Measurements from ENCODE around the gene TFAM. TPM values are rescaled to one million over a fixed set of nuclear protein-coding genes. Genes with fewer than 3 reads are reported as not detected.

Gene TFAM
- total RNA-seq, 1 donor, result 18.8 TPM

DNA sequence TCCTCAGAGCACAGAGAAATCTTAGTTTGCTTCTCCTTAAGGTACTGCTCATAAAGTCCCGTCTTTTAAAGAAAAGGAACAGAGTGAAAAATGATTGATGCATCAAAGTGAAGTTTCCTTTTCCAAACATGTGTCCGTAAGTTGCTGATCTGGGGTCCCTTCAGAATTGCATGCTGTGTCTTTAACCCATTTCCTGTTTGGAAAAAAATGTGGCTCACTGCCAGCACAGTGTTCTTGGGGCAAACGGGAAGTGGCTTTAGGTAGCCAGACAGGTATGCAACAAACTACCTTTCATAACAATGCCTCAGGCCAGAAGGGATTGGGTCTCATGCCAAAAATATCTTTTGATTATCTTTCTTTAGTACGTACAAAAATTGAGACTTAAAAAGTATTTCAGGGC lies 50.9 kb downstream of the TFAM start:
- Histone ChIP-seq H3K79me2 (ENCODE audit: insufficient read depth, low read length) (no peaks in the 10 kb centered on the region), H3K9me3 (ENCODE audit: low read depth, low read length) (peaks cover 3% of the 10 kb centered on the region), H3K27me3 (ENCODE audit: insufficient read depth, low read length) (no peaks in the 10 kb centered on the region), H3K27ac (ENCODE audit: low read depth, low read length) (peak overlapping the region; percentile 97), H4K20me1 (ENCODE audit: insufficient read depth, low read length) (no peaks in the 10 kb centered on the region), H3K36me3 (ENCODE audit: insufficient read depth, low read length) (no peaks in the 10 kb centered on the region), H3K4me3 (ENCODE audit: insufficient read depth, low read length) (no peak overlapping the region), H3K4me2 (ENCODE audit: insufficient read depth, low read length) (peak overlapping the region; percentile 61), H3K4me1 (ENCODE audit: insufficient read depth, low read length) (peaks cover 48% of the 10 kb centered on the region), H2AFZ (ENCODE audit: low read length) (no peak overlapping the region)
- TF ChIP-seq, protein P1, sequence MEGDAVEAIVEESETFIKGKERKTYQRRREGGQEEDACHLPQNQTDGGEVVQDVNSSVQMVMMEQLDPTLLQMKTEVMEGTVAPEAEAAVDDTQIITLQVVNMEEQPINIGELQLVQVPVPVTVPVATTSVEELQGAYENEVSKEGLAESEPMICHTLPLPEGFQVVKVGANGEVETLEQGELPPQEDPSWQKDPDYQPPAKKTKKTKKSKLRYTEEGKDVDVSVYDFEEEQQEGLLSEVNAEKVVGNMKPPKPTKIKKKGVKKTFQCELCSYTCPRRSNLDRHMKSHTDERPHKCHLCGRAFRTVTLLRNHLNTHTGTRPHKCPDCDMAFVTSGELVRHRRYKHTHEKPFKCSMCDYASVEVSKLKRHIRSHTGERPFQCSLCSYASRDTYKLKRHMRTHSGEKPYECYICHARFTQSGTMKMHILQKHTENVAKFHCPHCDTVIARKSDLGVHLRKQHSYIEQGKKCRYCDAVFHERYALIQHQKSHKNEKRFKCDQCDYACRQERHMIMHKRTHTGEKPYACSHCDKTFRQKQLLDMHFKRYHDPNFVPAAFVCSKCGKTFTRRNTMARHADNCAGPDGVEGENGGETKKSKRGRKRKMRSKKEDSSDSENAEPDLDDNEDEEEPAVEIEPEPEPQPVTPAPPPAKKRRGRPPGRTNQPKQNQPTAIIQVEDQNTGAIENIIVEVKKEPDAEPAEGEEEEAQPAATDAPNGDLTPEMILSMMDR (IDR thresholded peaks at IDR 0.05; ENCODE audit: extremely low read depth, low read depth, low read length), result no peak
- no peak for DNase-seq (ENCODE audit: insufficient read length, low spot score, missing footprints)

DNA sequence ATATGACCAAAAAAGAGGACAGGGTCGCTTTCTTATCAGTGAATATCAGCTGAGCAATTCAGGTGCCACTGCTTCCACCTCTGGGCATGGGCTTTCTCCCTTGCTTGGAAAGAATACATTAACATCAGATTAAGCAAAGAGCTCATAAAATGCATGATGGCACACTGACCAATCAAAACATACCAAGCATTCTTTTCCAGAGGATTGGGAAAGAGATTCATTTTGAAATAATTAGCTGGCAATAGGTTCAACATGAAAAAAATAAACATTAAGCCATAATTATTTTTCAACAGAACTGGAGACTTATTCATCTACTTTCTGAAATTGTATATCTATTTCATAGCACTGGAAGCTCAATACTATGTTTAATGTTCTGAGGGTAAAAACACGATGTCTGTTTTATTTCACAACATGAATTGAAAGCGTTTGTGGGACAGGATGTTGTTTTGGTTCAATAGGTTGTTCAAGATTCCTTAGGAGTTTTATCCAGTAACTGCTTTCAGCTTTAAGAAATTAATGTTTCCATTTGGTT lies 53.2 kb downstream of the TFAM start:
- H3K4me1 ChIP-seq (ENCODE audit: insufficient read depth, low read length), result peaks cover 48% of the 10 kb centered on the region
- no peak overlapping the region for H2AFZ ChIP-seq (ENCODE audit: low read length)
- no peaks in the 10 kb centered on the region for H4K20me1 ChIP-seq (ENCODE audit: insufficient read depth, low read length)
- no peak for DNase-seq (ENCODE audit: insufficient read length, low spot score, missing footprints)
- peaks cover 3% of the 10 kb centered on the region for H3K9me3 ChIP-seq (ENCODE audit: low read depth, low read length)
- H3K36me3 ChIP-seq (ENCODE audit: insufficient read depth, low read length), result no peaks in the 10 kb centered on the region
- peak overlapping the region; percentile 22 for H3K4me3 ChIP-seq (ENCODE audit: insufficient read depth, low read length)
- no peaks in the 10 kb centered on the region for H3K79me2 ChIP-seq (ENCODE audit: insufficient read depth, low read length)
- TF ChIP-seq, protein P1 (IDR thresholded peaks at IDR 0.05; ENCODE audit: extremely low read depth, low read depth, low read length), result no peak
- no peaks in the 10 kb centered on the region for H3K27me3 ChIP-seq (ENCODE audit: insufficient read depth, low read length)
- H3K4me2 ChIP-seq (ENCODE audit: insufficient read depth, low read length), result peak overlapping the region; percentile 59
- peak overlapping the region; percentile 58 for H3K27ac ChIP-seq (ENCODE audit: low read depth, low read length)

DNA sequence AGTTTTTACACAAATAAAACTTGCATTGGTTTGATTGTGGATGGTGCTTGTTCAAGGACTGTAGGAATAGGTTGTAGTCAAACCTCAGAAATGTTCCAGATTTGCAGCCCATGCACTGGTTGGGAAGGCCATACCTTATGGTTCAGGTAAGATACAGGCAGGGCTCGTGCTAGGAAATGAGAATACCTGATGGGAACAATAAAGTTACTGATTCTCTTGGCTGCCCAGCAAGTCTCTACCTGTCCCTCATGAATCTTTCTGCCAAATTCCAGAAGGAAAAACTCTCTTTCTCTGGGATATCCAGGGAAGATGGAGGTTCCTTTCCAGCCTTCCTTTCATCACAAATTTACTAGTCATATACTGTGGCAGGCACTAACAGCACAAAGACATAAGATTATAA lies 53.8 kb downstream of the TFAM start:
- H4K20me1 ChIP-seq (ENCODE audit: insufficient read depth, low read length), result no peaks in the 10 kb centered on the region
- H3K27ac ChIP-seq (ENCODE audit: low read depth, low read length), result peak overlapping the region; percentile 58
- peaks cover 48% of the 10 kb centered on the region for H3K4me1 ChIP-seq (ENCODE audit: insufficient read depth, low read length)
- peaks cover 3% of the 10 kb centered on the region for H3K9me3 ChIP-seq (ENCODE audit: low read depth, low read length)
- DNase-seq (ENCODE audit: insufficient read length, low spot score, missing footprints), result no peak
- TF ChIP-seq, protein P1 (IDR thresholded peaks at IDR 0.05; ENCODE audit: extremely low read depth, low read depth, low read length), result no peak
- no peaks in the 10 kb centered on the region for H3K27me3 ChIP-seq (ENCODE audit: insufficient read depth, low read length)
- H3K36me3 ChIP-seq (ENCODE audit: insufficient read depth, low read length), result no peaks in the 10 kb centered on the region
- no peak overlapping the region for H3K4me3 ChIP-seq (ENCODE audit: insufficient read depth, low read length)
- H3K79me2 ChIP-seq (ENCODE audit: insufficient read depth, low read length), result no peaks in the 10 kb centered on the region
- no peak overlapping the region for H2AFZ ChIP-seq (ENCODE audit: low read length)
- peak overlapping the region; percentile 59 for H3K4me2 ChIP-seq (ENCODE audit: insufficient read depth, low read length)

DNA sequence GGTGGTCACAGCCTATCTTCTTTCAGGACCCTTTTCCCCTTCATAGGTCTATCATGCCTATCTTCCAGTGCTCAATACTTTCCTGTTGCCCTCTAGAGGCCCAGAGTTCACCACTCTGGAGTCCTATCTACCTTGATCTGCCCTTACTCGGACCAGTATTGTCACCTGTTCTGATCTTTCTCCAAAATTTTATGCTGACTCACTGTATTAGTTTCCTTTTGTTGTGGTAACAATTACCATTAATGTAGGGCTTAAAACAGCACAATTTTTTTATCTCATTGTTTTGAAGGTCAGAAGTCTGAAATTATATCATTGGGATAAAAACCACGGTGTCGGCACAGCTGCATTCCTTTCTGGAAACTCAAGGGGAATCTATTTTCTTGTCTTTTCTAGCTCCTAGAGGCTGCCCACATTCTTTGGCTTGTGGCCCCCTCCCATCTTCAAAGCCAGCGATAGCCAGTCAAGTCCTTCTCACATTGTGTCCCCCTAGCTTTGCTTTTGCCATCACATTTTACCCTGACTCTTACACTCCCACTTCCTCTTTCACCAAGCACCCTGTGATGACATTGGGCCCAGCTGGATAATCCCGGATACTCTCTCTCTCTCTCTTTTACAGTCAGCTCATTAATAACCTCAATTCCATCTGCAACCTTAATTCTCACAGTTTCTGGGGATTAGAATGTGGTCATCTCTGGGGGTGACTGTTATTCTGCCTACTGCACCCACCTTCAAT lies 54.6 kb downstream of the TFAM start:
- H3K79me2 ChIP-seq (ENCODE audit: insufficient read depth, low read length), result no peaks in the 10 kb centered on the region
- TF ChIP-seq, protein P1 (IDR thresholded peaks at IDR 0.05; ENCODE audit: extremely low read depth, low read depth, low read length), result no peak
- no peaks in the 10 kb centered on the region for H3K36me3 ChIP-seq (ENCODE audit: insufficient read depth, low read length)
- peaks cover 51% of the 10 kb centered on the region for H3K4me1 ChIP-seq (ENCODE audit: insufficient read depth, low read length)
- H3K9me3 ChIP-seq (ENCODE audit: low read depth, low read length), result peaks cover 3% of the 10 kb centered on the region
- DNase-seq (ENCODE audit: insufficient read length, low spot score, missing footprints), result no peak
- H3K4me3 ChIP-seq (ENCODE audit: insufficient read depth, low read length), result no peak overlapping the region
- H4K20me1 ChIP-seq (ENCODE audit: insufficient read depth, low read length), result no peaks in the 10 kb centered on the region
- H3K27me3 ChIP-seq (ENCODE audit: insufficient read depth, low read length), result no peaks in the 10 kb centered on the region
- H3K27ac ChIP-seq (ENCODE audit: low read depth, low read length), result peak overlapping the region; percentile 19
- no peak overlapping the region for H2AFZ ChIP-seq (ENCODE audit: low read length)
- H3K4me2 ChIP-seq (ENCODE audit: insufficient read depth, low read length), result no peak overlapping the region
